ENCODE results near the gene ADGRB3. TPM values are rescaled to one million over a fixed set of nuclear protein-coding genes. Genes with fewer than 3 reads are reported as not detected.
A peak's percentile ranks its signal among the peaks of the same experiment; 100 is the strongest.

ADGRB3 gene
- total and polyA plus RNA-seq, 5 donors = 0.88 to 2.6 (median 1.5) TPM

DNA sequence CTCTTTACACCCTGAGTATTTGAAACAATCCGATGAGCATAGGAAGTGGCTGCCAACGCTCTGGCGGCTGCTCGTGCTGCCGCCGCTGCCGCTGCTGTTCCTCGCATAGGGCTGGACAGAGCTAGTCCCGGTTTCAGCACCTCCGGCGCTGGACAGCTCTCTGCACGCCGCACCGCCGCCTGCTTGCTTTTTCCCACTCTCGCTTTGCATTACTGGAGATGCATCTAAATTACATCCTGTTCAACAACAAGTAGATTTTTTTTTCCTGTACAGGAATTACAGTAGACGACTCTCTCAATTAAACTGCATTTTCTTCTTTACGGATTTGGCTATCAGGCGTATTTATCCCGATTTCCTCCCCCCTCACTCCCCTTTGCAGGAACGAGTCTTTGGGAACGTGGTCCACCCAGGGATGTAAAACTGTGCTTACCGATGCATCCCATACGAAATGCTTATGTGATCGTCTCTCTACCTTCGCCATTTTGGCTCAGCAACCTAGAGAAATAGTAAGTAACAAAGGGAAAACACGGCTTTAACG is 597.9 kb downstream of the ADGRB3 start:
- no peak overlapping the region for H3K27ac ChIP-seq (ENCODE audit: low read length)
- H3K4me3 ChIP-seq (ENCODE audit: low read length) = no peak overlapping the region
- intact Hi-C loops (cut with DNase I) = no loop called here
- ATAC-seq = peak; percentile 93 to 95
- H3K4me1 ChIP-seq (ENCODE audit: control insufficient read depth, insufficient read depth, low read length) = no peaks in the 10 kb centered on the region
- peak; percentile 77 to 91 (median 89) for DNase-seq
- 4% methylated on average over 28 of the region's 28 CpGs for WGBS
- no peaks in the 10 kb centered on the region for H3K9me3 ChIP-seq (ENCODE audit: control insufficient read depth, low read length)
- H3K27me3 ChIP-seq (ENCODE audit: control insufficient read depth, insufficient read depth) = no peaks in the 10 kb centered on the region

DNA sequence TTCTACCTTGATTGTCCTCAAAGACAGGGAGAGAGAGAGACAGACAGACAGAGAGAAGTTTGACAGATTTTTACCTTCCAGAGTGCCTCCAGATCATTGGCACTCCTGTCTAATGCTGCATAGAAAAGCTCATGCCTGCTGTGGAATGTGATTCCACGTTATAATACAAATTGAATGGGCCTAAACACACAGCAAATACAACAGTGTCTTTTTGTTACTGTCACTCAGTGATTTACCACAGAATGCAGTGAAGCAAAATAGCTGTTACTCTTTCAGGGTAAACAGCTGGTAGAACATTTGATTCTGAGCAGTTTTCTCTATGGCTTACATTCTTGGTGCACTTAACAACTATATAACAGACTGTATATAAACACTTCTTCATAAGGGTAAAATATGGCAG is 603.0 kb downstream of the ADGRB3 start:
- Histone ChIP-seq H3K4me1 (ENCODE audit: control insufficient read depth, insufficient read depth, low read length) (no peaks in the 10 kb centered on the region), H3K4me3 (ENCODE audit: low read length) (no peak overlapping the region), H3K27ac (ENCODE audit: low read length) (no peak overlapping the region), H3K9me3 (ENCODE audit: control insufficient read depth, low read length) (no peaks in the 10 kb centered on the region), H3K27me3 (ENCODE audit: control insufficient read depth, insufficient read depth) (no peaks in the 10 kb centered on the region)
- no peak for ATAC-seq
- WGBS = 39% methylated on average over 1 of the region's 1 CpG
- intact Hi-C loops (cut with DNase I) = no loop called here
- DNase-seq = no peak

DNA sequence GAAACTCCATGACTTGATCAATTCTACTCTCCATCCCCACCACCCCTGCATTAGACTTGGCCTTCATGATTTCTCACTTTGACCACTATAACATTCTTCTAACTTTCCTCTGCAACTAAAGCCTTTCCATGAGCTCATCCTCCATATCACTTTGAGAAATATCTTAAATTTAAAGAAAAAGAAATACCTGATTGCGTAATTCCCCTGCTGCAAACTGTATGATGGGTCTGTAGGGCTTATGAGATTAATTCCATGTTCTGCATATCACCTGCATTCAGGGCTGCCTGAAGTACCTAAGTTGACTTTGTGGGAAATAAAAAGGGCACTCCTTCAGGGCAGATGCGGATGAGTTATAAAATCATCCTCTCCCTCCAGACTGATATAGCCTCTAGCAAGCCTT is 611.9 kb downstream of the ADGRB3 start:
- H3K9me3 ChIP-seq (ENCODE audit: control insufficient read depth, low read length) = no peaks in the 10 kb centered on the region
- ATAC-seq = no peak

DNA sequence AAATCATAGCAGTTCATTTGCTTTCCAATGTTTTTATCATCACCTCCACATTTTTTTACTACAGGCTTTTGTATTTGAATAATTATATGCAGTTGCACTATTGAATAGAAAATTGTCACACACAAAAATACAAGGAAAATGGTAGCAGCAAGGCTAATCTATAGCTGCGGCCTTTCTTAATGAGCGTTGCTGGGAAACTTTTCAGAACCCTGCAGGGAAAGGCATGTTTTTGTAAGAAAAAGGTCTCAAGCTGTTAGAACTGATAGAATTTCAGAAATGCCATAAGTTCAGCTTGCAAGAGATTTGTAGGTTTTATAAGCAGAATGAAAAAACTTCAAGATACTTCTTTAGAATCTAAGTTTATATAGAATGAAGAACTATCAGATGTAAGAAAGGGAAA is 625.9 kb downstream of the ADGRB3 start:
- DNase-seq (no peak), ATAC-seq (no peak)
- Histone ChIP-seq H3K4me3 (ENCODE audit: low read length) (no peak overlapping the region), H3K27ac (ENCODE audit: low read length) (no peak overlapping the region), H3K27me3 (ENCODE audit: control insufficient read depth, insufficient read depth) (no peaks in the 10 kb centered on the region), H3K9me3 (ENCODE audit: control insufficient read depth, low read length) (no peaks in the 10 kb centered on the region), H3K4me1 (ENCODE audit: control insufficient read depth, insufficient read depth, low read length) (no peaks in the 10 kb centered on the region)
- intact Hi-C loops (cut with DNase I) = no loop called here
- 64% methylated on average over 2 of the region's 2 CpGs for WGBS

More for the DNA sequence above, 611.9 kb downstream of the ADGRB3 start:
- intact Hi-C loops (cut with DNase I) = no loop called here
- no peaks in the 10 kb centered on the region for H3K4me1 ChIP-seq (ENCODE audit: control insufficient read depth, insufficient read depth, low read length)
- DNase-seq = no peak
- 84% methylated on average over 2 of the region's 2 CpGs for WGBS
- H3K27ac ChIP-seq (ENCODE audit: low read length) = no peak overlapping the region
- H3K27me3 ChIP-seq (ENCODE audit: control insufficient read depth, insufficient read depth) = no peaks in the 10 kb centered on the region
- H3K4me3 ChIP-seq (ENCODE audit: low read length) = no peak overlapping the region

DNA sequence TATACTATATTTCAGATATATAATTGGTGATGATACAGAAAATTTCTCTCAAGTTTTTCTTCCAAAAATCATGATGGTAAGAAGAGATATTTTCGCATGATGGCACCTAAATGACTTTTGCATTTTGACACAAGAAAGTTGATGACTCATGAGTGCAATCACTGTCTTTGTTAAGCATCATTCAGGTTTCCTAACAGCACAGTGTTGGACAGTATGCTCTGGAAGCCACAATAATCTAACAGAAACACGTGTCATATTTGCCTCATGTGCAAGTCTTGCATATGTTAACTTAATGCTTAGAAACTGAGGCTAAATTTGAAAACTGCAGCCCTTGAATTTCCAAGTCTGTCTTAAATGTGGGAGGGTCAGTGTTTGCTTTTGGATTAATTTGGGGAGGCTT is 628.2 kb downstream of the ADGRB3 start:
- Histone ChIP-seq H3K27me3 (ENCODE audit: control insufficient read depth, insufficient read depth) (no peaks in the 10 kb centered on the region), H3K4me1 (ENCODE audit: control insufficient read depth, insufficient read depth, low read length) (no peaks in the 10 kb centered on the region), H3K9me3 (ENCODE audit: control insufficient read depth, low read length) (no peaks in the 10 kb centered on the region), H3K27ac (ENCODE audit: low read length) (no peak overlapping the region), H3K4me3 (ENCODE audit: low read length) (no peak overlapping the region)
- intact Hi-C loops (cut with DNase I) = no loop called here
- ATAC-seq (no peak), DNase-seq (no peak)
- WGBS = 79% methylated on average over 2 of the region's 2 CpGs

DNA sequence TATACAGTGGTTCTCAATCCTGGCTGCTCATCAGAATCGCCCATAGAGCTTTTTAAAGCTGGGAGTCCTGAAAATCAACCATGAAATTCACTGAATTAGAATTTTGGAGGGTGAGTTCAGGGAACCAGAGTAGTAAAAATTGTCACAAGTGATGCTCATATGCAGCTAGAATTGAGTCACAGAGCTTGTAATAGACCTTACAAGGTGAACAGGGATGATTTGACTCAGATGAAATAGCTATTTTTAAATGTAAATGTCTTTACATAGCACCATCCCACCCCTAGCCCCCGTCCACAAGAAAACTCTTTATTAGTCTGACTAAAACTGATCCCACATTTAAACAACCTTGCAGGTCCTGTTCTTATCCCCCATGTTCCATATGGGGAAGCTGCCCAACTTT is 630.0 kb downstream of the ADGRB3 start:
- DNase-seq (no peak), ATAC-seq (no peak)
- 60% methylated on average over 2 of the region's 2 CpGs for WGBS
- H3K4me3 ChIP-seq (ENCODE audit: low read length) = no peak overlapping the region
- H3K4me1 ChIP-seq (ENCODE audit: control insufficient read depth, insufficient read depth, low read length) = no peaks in the 10 kb centered on the region
- intact Hi-C loops (cut with DNase I) = no loop called here
- H3K27me3 ChIP-seq (ENCODE audit: control insufficient read depth, insufficient read depth) = no peaks in the 10 kb centered on the region
- H3K9me3 ChIP-seq (ENCODE audit: control insufficient read depth, low read length) = no peaks in the 10 kb centered on the region
- no peak overlapping the region for H3K27ac ChIP-seq (ENCODE audit: low read length)

DNA sequence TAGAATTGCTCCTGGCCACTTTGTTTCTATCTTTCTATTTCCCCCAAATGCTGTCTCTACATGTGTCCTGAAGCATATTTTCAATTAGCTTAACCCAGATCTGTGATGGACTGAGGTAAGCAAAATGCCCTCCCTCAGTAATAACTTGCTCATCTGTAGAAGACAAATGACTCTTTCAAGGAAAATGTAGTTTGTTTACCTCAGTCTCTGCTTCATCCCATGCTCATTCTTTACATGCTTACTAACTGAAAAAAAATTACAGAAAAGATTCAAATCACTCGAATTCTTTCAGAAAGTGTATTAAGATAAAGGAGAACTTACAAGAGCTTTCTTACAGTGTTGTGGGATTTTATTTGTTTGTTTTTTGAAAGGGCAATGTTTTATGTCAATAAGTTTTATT is 630.6 kb downstream of the ADGRB3 start:
- no peaks in the 10 kb centered on the region for H3K4me1 ChIP-seq (ENCODE audit: control insufficient read depth, insufficient read depth, low read length)
- H3K9me3 ChIP-seq (ENCODE audit: control insufficient read depth, low read length) = no peaks in the 10 kb centered on the region
- H3K27me3 ChIP-seq (ENCODE audit: control insufficient read depth, insufficient read depth) = no peaks in the 10 kb centered on the region
- 61% methylated on average over 1 of the region's 1 CpG for WGBS
- DNase-seq (no peak), ATAC-seq (no peak)
- H3K4me3 ChIP-seq (ENCODE audit: low read length) = no peak overlapping the region
- no peak overlapping the region for H3K27ac ChIP-seq (ENCODE audit: low read length)
- intact Hi-C loops (cut with DNase I) = no loop called here

DNA sequence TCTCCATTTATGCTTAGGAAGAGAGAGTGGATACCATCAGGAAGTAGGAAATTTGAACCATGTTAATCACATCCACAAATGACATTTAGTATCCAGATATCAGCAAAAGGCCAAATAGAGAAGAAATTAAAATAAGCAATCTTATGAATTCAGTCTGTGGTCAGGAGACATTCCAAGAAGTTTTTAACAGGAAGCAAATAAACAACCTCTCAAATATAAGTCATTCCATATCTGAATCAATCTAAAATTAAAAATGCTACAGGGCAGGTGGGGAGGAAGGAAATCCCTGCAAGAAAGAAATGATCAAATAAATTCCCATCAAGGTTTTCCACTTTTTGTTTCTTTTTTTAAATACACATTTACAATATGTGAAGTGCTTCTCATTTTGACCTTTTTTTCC is 641.1 kb downstream of the ADGRB3 start:
- no peak overlapping the region for H3K27ac ChIP-seq (ENCODE audit: low read length)
- intact Hi-C loops (cut with DNase I) = no loop called here
- H3K27me3 ChIP-seq (ENCODE audit: control insufficient read depth, insufficient read depth) = no peaks in the 10 kb centered on the region
- no peaks in the 10 kb centered on the region for H3K4me1 ChIP-seq (ENCODE audit: control insufficient read depth, insufficient read depth, low read length)
- H3K9me3 ChIP-seq (ENCODE audit: control insufficient read depth, low read length) = no peaks in the 10 kb centered on the region
- ATAC-seq = no peak
- H3K4me3 ChIP-seq (ENCODE audit: low read length) = no peak overlapping the region
- no peak for DNase-seq

DNA sequence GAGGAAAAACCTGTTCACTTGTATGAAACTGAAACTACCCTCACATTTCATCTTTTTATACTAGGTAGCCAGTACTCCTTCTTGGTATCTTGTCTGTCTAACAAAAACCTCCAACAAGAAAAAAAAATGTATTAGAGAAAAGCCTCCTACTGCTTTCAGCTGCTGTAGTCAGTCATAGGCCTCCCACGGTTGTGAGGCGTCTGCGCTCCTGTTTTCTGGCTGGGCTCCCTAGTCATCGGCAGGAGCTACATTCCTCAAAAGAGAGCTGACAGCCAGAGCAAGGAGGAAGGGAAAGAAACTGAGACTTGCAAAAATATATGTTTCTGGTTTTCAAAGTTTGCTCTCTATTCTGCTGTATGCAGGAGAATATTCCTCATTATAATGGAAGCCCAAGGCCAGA is 644.7 kb downstream of the ADGRB3 start:
- no peaks in the 10 kb centered on the region for H3K27me3 ChIP-seq (ENCODE audit: control insufficient read depth, insufficient read depth)
- no peak overlapping the region for H3K27ac ChIP-seq (ENCODE audit: low read length)
- DNase-seq (no peak), ATAC-seq (no peak)
- H3K4me1 ChIP-seq (ENCODE audit: control insufficient read depth, insufficient read depth, low read length) = no peaks in the 10 kb centered on the region
- H3K4me3 ChIP-seq (ENCODE audit: low read length) = no peak overlapping the region
- intact Hi-C loops (cut with DNase I) = no loop called here
- H3K9me3 ChIP-seq (ENCODE audit: control insufficient read depth, low read length) = no peaks in the 10 kb centered on the region
- WGBS = 44% methylated on average over 4 of the region's 4 CpGs

DNA sequence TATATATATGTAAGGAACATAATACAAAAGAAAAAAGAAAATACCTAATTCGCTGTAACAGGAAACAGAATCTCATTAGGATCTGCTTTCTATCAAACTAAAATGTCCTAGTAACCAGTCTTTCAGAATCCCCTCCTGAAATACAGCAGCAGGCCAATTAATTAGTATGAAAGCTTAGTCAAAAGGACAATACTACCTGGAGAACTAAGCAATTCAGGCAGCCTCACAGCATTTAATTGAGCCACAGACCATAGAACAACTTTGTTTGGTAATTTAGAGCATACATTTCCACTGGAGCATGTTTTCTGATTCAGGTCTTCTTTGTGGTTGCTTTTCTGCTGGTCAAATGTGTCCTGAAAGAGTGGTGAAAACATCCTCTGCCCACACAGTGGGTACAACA is 645.8 kb downstream of the ADGRB3 start:
- ATAC-seq = no peak
- Histone ChIP-seq H3K4me1 (ENCODE audit: control insufficient read depth, insufficient read depth, low read length) (no peaks in the 10 kb centered on the region), H3K4me3 (ENCODE audit: low read length) (no peak overlapping the region), H3K9me3 (ENCODE audit: control insufficient read depth, low read length) (no peaks in the 10 kb centered on the region), H3K27ac (ENCODE audit: low read length) (no peak overlapping the region), H3K27me3 (ENCODE audit: control insufficient read depth, insufficient read depth) (no peaks in the 10 kb centered on the region)
- no peak for DNase-seq
- intact Hi-C loops (cut with DNase I) = no loop called here
- 74% methylated on average over 1 of the region's 1 CpG for WGBS

DNA sequence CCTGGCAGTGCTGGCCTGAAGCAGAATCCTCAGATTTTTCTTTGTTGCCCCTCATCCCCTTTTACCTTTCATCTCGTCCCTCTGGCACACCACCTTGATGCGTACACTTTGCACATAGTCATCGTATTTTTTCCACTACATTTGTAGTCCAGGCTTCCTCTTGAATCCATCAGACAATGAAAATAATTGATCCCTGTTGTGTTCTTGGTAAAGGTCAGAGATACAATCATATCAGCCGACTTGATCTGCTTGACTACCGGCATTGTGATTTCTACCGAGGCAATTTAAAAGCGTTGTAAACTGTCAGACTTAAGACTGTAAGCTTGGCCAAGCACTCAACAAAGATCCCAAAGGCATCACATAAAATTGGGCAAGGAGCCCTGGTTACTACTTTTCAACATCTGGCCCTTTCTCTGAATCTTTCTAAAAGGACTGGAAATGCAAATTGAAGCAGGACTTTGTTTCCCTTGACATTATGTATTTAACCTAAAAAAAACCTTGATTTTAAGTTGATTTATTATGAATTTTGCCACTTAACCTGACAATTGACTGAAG is 649.2 kb downstream of the ADGRB3 start:
- no peaks in the 10 kb centered on the region for H3K4me1 ChIP-seq (ENCODE audit: control insufficient read depth, insufficient read depth, low read length)
- H3K27ac ChIP-seq (ENCODE audit: low read length) = no peak overlapping the region
- H3K9me3 ChIP-seq (ENCODE audit: control insufficient read depth, low read length) = no peaks in the 10 kb centered on the region
- ATAC-seq (no peak), DNase-seq (no peak)
- 63% methylated on average over 7 of the region's 7 CpGs for WGBS
- intact Hi-C loops (cut with DNase I) = no loop called here
- no peak overlapping the region for H3K4me3 ChIP-seq (ENCODE audit: low read length)
- H3K27me3 ChIP-seq (ENCODE audit: control insufficient read depth, insufficient read depth) = no peaks in the 10 kb centered on the region

DNA sequence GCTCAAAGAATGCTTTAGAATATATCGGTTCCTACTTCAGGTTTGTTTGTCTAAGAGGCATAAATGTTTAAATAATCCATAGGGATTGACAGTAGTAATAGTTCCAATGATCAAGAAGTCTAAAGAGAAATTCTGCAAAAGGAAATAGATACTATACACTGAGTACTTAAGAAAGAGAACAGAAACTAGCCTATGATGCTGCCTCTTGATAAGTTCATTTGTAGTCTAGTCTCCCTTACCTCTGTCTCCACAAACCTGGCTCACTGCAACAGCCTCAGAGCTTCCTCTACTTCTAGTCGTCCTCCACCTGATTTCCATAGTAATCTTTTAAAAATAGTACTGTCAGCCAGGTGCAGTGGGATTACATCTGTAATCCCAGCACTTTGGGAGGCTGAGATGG is 650.0 kb downstream of the ADGRB3 start:
- 75% methylated on average over 2 of the region's 2 CpGs for WGBS
- no peak for DNase-seq
- Histone ChIP-seq H3K4me3 (ENCODE audit: low read length) (no peak overlapping the region), H3K27me3 (ENCODE audit: control insufficient read depth, insufficient read depth) (no peaks in the 10 kb centered on the region), H3K9me3 (ENCODE audit: control insufficient read depth, low read length) (no peaks in the 10 kb centered on the region), H3K4me1 (ENCODE audit: control insufficient read depth, insufficient read depth, low read length) (no peaks in the 10 kb centered on the region), H3K27ac (ENCODE audit: low read length) (no peak overlapping the region)
- no peak for ATAC-seq
- intact Hi-C loops (cut with DNase I) = no loop called here
